Panc1 (cell line): Measurements from ENCODE around the gene DLGAP4. TPM values are rescaled to one million over a fixed set of nuclear protein-coding genes. Genes with fewer than 3 reads are reported as not detected.

Experiments
- ATAC-seq: fragments of 200-7000 bp; cut with Tn5 transposase; 2 replicates; pipeline ENCODE4 v1.9.1; 2020; ENCODE audit warnings: mild to moderate bottlenecking, moderate library complexity
- BruUV-seq: library from RNA; stranded (reverse); fragments of 400-500 nt; replicated peaks from 2 replicates; lab custom pipeline; 2021; lab: Mats Ljungman, UMichigan
- CTCF ChIA-PET: fragments of 300-600 bp; sonication (Branson Sonifier 250); formaldehyde crosslinking; loops from one replicate; lab custom pipeline; 2022; ENCODE audit warnings: antibody characterized with exemption; lab: Charles Lee
- POLR2A ChIA-PET: fragments of 300-600 bp; sonication (Branson Sonifier 250); formaldehyde crosslinking; loops from one replicate; lab custom pipeline; 2022; ENCODE audit warnings: antibody characterized with exemption; lab: Charles Lee
- DNase-seq: peaks from one replicate; pipeline ENCODE4 v3.0.0-alpha.2; 2010; ENCODE audit warnings: low read depth, low spot score
- H3K27ac ChIP-seq: 2 replicates; pipeline ENCODE4 v1.5.1; 2011; ENCODE audit warnings: mild to moderate bottlenecking, low read length, inconsistent platforms
- H3K27me3 ChIP-seq: fragments of 200-500 bp; sonication (Bioruptor generic); 2 replicates; pipeline ENCODE4 v1.6.0; 2014; ENCODE audit warnings: low read length, inconsistent platforms; ENCODE audit not compliant: control insufficient read depth, insufficient read depth
- H3K36me3 ChIP-seq: fragments of 200-500 bp; sonication (Bioruptor generic); 2 replicates; pipeline ENCODE4 v1.5.1; 2014; ENCODE audit warnings: inconsistent platforms, mild to moderate bottlenecking, low read length, moderate library complexity; ENCODE audit not compliant: control insufficient read depth, insufficient read depth
- H3K4me1 ChIP-seq: 2 replicates; pipeline ENCODE4 v1.5.1; 2011; ENCODE audit warnings: inconsistent platforms, mild to moderate bottlenecking, low read length, moderate library complexity; ENCODE audit not compliant: control insufficient read depth, insufficient read depth
- H3K4me3 ChIP-seq, 2 experiments: 2 replicates each; pipeline ENCODE4 v1.5.1; 2011 to 2012; ENCODE audit warnings: low read depth in 2 of 2, low read length in 2 of 2, mild to moderate bottlenecking in 2 of 2, inconsistent platforms in 1 of 2, moderate library complexity in 1 of 2
- H3K9me3 ChIP-seq: fragments of 200-500 bp; sonication (Bioruptor generic); 2 replicates; pipeline ENCODE4 v1.5.1; 2014; ENCODE audit warnings: low read depth, mild to moderate bottlenecking, inconsistent platforms, low read length, moderate library complexity; ENCODE audit not compliant: control insufficient read depth, insufficient read depth
- POLR2AphosphoS5 ChIP-seq: IDR thresholded peaks from 2 replicates; pipeline ENCODE4 v1.6.1; 2012; ENCODE audit warnings: mild to moderate bottlenecking, low read depth, low read length, moderate library complexity
- REST ChIP-seq, 2 experiments: IDR thresholded peaks; 2 replicates each; pipeline ENCODE4 v1.6.1; 2011 to 2012; ENCODE audit warnings: low read depth in 2 of 2, control low read depth in 1 of 2, low read length in 1 of 2, mild to moderate bottlenecking in 1 of 2, moderate library complexity in 1 of 2; ENCODE audit not compliant: insufficient read depth in 1 of 2
- SIN3A ChIP-seq: IDR thresholded peaks from 2 replicates; pipeline ENCODE4 v1.6.1; 2012; ENCODE audit warnings: low read depth, mild to moderate bottlenecking, low read length, moderate library complexity, borderline replicate concordance; ENCODE audit not compliant: insufficient read depth
- TCF7L2 ChIP-seq: IDR thresholded peaks from 2 replicates; pipeline ENCODE4 v1.6.1; 2011; ENCODE audit warnings: mild to moderate bottlenecking, low read depth, low read length, inconsistent platforms
- in situ Hi-C: cut with HindIII; loops from 2 replicates; pipeline ENCODE4 v1.10.0; 2016; ENCODE audit warnings: low sequenced_read_pairs, low pct_unique_long_range_greater_than_20kb
- intact Hi-C: fragments of 100-400 bp; cut with micrococcal nuclease; formaldehyde crosslinking; loops from one replicate; pipeline ENCODE4 v1.10.0; 2022; ENCODE audit not compliant: unreplicated experiment
- total RNA-seq: library from RNA; stranded (reverse); gene quantifications from one replicate; pipeline ENCODE4 v1.2.1, GENCODE V29; 2021; ENCODE audit not compliant: unreplicated experiment
- TF ChIP-seq, protein P1 (sequence below): fragments of 450-650 bp; IDR thresholded peaks from 2 replicates; pipeline ENCODE4 v1.5.1; 2017; ENCODE audit warnings: mild to moderate bottlenecking

Gene DLGAP4
- total RNA-seq, 1 experiment from 2014 or later: 52.5 TPM

GRCh38 chr20:36447101-36447500 lies 141.0 kb downstream of the DLGAP4 start:
- no peaks in the 10 kb centered on the region for H3K4me1 ChIP-seq
- H3K4me3 ChIP-seq: no peak overlapping the region
- H3K27ac ChIP-seq: no peak overlapping the region
- POLR2A ChIA-PET: no interaction called here
- no TSS peak for BruUV-seq
- no peaks in the 10 kb centered on the region for H3K36me3 ChIP-seq
- H3K27me3 ChIP-seq: no peaks in the 10 kb centered on the region
- TF ChIP-seq POLR2AphosphoS5: no peak
- TF ChIP-seq, protein P1, sequence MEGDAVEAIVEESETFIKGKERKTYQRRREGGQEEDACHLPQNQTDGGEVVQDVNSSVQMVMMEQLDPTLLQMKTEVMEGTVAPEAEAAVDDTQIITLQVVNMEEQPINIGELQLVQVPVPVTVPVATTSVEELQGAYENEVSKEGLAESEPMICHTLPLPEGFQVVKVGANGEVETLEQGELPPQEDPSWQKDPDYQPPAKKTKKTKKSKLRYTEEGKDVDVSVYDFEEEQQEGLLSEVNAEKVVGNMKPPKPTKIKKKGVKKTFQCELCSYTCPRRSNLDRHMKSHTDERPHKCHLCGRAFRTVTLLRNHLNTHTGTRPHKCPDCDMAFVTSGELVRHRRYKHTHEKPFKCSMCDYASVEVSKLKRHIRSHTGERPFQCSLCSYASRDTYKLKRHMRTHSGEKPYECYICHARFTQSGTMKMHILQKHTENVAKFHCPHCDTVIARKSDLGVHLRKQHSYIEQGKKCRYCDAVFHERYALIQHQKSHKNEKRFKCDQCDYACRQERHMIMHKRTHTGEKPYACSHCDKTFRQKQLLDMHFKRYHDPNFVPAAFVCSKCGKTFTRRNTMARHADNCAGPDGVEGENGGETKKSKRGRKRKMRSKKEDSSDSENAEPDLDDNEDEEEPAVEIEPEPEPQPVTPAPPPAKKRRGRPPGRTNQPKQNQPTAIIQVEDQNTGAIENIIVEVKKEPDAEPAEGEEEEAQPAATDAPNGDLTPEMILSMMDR: no peak
- no peak for TF ChIP-seq REST (IDR thresholded peaks at IDR 0.05; ENCODE audit: insufficient read depth in 1 of 2, low read depth in 2 of 2, low read length in 1 of 2)
- no peak for TF ChIP-seq TCF7L2
- no peak for TF ChIP-seq SIN3A
- in situ Hi-C loops (no loop called here), intact Hi-C loops (no loop called here)
- no peaks in the 10 kb centered on the region for H3K9me3 ChIP-seq
- DNase-seq (no peak), ATAC-seq (no peak)
- CTCF ChIA-PET: no interaction called here

DNA sequence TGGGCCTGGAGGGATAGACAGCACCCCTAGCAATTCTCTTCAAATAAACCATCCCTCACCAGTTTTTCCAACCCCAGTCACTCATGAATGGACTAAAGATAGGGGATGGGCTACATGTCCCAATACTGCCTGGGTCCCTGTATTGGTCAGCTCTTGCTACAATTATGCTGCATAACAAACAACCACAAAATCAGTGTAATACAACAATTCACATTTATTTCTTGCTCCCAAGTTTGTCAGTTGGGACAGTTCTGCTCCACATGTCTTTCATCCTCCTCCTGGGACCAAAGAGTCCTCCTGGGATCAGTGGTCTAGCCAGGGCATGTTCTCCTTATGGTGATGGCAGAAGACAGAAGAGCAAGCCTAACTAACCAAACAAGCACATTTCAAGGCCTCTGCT lies 143.5 kb downstream of the DLGAP4 start:
- DNase-seq (no peak), ATAC-seq (no peak)
- CTCF ChIA-PET: no interaction called here
- TF ChIP-seq TCF7L2 (no peak), REST (IDR thresholded peaks at IDR 0.05; ENCODE audit: insufficient read depth in 1 of 2, low read depth in 2 of 2, low read length in 1 of 2) (no peak), POLR2AphosphoS5 (no peak), SIN3A (no peak)
- TF ChIP-seq, protein P1: no peak
- in situ Hi-C loops (no loop called here), intact Hi-C loops (no loop called here)
- Histone ChIP-seq H3K4me1 (peaks cover 2% of the 10 kb centered on the region; the same call in 1 of the 2 replicates), H3K4me3 (no peak overlapping the region), H3K27me3 (no peaks in the 10 kb centered on the region), H3K36me3 (no peaks in the 10 kb centered on the region), H3K27ac (no peak overlapping the region), H3K9me3 (no peaks in the 10 kb centered on the region)
- POLR2A ChIA-PET: interaction anchor here (0.7 kb wide), 1 partner anchor 27 kb away, joined by 3 read pairs; no protein-coding TSS in a partner anchor
- BruUV-seq: no TSS peak
